HG03196 (cell line): Measurements from ENCODE around the gene WNT11.

Experiments
- ATAC-seq: cut with Tn5 transposase; IDR thresholded peaks from one replicate; pipeline ENCODE4 v1.9.1; 2021; ENCODE audit not compliant: unreplicated experiment

Gene WNT11

DNA sequence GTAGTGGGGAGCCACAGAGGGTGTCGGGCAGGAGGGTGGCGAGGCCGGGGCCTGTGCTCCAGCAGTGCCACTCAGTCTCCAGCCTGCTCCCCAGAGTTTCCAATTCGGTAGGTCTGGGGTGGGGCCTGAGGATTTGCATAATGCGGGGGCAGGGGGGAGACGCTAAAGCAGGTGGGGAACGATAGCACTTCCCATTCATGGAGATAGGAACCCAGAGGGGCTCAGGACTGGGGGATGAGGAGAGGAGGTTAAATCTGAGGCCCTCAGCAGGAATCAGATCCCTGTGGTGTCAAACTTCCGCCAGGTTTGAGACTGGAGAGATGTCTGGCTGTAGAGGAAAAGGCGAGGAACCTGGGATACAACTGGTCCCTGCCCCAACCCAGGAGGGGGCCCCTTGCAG, 29.8 kb downstream of the WNT11 start:
- no peak for ATAC-seq

- ATAC-seq = no peak
Observed at GRCh38 chr11:76175783-76176182, 30.5 kb downstream of the WNT11 start.

DNA sequence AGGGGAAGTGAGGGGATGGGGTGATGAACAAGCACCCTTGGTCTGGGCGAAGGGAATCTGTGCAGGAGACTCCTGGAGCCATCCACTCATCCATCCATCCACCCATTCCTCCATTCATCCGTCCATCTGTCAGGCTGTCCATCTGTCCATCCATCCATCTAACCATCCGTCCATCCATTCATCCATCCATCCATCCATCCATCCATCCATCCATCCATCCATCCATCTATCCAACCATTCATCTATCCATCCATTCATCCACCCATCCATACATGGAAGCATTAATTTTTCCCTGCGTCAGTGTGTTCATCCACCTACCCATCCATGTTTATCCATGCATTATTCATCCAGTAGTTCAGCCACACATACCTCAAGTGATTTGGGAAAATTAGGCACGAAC, 32.0 kb downstream of the WNT11 start:
- no peak for ATAC-seq

DNA sequence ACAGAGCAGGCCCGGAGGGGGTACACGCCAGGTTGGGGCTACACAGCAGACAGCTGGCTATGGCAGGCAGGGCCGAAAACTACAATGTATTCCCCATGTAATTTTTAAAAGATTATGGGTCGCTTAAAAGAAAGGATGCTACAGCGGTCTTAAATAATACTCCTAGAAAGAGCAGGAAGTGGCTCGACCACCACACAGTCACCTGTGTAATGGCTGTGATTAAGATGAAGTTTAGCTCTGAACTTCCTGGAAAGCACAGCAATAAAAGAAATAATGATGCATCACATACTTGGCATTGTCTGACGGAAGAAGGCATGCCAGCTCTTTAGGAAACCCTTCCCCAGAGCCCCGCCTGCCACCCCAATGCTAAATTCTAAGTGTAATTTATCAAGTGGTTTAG, 32.6 kb downstream of the WNT11 start:
- ATAC-seq = no peak

DNA sequence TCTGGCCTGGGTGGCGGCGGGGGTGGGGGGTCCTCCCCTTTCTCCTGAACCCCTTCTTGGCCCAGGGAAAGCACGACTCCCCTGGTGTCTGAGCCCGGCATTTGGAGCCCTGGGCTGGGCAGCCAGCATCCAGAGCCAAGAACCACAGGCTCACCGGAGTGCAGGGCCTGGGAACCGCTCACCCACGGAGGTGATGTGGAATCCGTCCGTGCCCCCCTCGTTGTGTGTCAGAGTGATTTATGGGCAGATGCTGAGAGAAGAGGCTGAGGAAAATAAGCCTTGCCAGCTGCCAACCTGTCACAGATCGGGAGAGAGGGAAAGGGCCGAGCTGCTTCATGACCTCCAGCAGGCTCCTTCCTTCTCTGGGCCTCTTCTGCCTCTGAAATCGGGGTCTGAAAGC, 33.7 kb downstream of the WNT11 start:
- no peak for ATAC-seq

DNA sequence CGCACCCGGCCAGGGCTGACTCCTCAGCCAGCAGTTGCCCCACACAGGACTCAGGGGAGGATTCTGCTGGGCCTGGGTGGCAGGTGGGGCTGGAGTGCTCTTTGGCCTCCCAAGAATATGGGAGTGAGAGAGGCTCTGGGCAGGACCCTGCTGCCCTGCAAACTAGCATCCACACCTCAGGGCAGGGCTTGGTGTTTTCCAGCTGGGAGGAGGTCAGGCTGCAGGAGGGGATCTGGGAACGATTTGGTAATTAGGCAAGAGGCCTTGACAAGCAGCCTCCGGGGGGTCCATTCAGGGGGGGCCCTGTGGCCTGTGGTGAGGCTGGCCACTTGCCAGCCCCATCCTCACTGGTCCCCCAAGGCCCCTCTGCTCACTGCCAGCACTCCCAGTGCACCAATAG, 35.8 kb downstream of the WNT11 start:
- no peak for ATAC-seq

- ATAC-seq = no peak
Observed at GRCh38 chr11:76169473-76169896, 36.8 kb downstream of the WNT11 start.

- no peak for ATAC-seq
Observed at GRCh38 chr11:76167590-76167989, 38.7 kb downstream of the WNT11 start.

GRCh38 chr11:76166314-76166713, 40.0 kb downstream of the WNT11 start:
- ATAC-seq = no peak

- ATAC-seq = no peak
Observed at GRCh38 chr11:76164861-76165751, 41.2 kb downstream of the WNT11 start.

DNA sequence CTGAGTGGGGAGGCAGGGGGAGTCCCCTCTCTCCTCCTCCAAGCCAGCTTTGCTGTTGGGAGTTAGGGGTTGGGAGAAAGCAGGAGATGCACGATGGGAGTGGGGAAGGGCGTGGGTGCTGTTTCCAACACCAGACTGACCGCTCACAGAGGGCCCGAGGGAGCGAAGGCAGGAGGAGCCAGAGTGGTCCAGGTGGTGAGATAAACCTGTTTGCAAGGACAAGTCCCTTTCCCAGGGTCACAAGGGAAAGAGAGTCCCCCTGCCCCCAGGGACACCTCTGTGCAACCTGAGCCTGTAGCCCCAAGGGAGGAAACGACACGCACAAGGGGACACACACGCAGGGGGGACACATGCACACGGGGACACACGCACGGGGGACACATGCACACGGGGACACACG, 42.2 kb downstream of the WNT11 start:
- ATAC-seq = no peak

DNA sequence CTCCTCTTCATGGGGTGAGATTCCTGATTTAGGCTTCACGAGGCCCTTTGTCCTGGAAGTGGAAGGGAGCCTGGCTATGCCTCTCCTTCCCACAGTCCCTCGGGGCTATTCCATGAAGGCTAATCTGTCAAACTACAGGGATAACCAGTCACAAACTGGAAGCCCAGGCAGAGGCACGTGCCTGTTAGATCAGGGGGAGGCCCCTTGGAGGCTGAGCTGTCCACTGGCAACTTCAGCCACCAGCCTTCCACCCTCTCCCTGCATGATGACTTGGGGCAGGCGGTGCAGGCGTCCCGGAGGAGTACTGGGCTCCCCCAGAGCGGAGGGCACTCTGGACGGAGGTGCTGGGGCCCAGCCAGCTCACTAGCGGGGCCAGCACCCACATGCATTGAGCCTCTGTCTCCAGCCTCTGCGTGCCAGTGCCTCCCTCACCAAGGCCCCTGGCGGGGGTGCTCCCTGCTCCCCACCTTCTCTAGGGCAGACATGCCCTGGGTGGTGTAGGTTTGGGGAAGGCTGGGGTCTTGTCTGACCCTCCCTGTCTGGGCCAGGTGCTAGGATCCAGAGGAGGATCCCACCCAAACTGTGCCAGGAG, 42.9 kb downstream of the WNT11 start:
- ATAC-seq = no peak

DNA sequence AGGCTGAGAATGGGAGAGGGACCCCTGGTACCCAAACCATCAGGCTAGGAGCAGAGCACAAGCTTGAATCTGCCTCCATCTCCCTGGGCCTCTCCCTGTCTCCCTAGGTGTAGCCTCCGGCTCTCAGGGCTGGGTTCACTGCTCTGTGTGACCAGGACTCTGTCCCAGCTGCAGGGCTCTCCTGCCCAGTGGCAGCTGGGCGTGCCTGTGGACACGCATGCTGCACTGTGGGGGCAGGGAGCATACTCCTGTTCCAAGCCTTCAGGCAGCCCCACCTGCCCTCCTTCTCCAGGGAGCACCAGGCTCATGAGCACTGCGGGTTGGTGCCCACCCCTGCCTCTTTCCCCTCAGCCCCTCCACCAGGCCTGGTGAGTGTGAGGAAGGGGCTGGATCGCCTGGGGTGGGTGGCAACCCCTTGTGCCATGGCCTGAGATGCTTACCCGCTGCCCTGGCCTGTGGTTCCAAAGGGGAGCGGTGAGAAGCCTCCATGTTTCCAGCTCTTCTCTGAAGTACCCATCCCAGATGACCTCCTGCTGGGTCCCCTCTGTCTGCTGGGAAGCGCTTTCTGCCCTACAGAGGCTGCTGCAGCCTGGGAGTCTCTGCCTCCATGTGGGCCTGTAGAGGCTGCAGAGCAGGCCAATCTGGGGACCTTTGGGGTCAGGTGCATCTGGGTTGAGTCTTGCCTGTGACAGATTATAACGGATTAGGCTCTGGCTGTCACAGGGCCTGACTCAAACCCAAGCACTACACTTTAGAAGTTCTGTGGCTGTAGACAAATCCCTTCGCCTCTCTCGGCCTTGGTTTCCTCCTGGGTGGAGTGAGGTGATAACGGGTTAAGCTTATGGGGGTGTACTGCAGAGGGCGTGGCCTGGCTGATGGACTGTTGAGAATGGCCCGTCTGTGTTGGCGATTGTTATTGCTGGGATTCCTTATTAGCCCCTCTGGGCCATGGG, 43.7 kb downstream of the WNT11 start:
- ATAC-seq = no peak

- ATAC-seq = no peak
Observed at GRCh38 chr11:76161261-76161961, 44.9 kb downstream of the WNT11 start.

DNA sequence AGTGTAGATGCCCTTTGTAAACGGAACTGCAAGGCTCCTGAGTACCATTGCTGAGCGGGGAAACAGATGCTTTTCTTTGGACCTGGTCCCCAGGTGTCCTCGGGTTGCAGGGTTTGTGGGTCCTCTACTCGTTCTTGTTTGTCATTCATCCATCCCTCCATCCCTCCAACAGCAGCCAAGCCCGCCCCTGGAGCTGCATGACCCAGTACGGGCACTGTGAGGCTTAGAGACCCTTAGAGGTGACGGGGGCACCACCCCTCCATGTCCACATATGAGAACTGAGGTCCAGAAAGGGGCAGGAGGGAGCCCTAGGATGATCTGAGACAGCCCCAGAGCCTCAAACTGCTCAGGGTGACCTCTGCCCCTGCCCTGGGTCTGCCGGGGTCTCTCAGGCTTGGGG, 45.4 kb downstream of the WNT11 start:
- no peak for ATAC-seq

DNA sequence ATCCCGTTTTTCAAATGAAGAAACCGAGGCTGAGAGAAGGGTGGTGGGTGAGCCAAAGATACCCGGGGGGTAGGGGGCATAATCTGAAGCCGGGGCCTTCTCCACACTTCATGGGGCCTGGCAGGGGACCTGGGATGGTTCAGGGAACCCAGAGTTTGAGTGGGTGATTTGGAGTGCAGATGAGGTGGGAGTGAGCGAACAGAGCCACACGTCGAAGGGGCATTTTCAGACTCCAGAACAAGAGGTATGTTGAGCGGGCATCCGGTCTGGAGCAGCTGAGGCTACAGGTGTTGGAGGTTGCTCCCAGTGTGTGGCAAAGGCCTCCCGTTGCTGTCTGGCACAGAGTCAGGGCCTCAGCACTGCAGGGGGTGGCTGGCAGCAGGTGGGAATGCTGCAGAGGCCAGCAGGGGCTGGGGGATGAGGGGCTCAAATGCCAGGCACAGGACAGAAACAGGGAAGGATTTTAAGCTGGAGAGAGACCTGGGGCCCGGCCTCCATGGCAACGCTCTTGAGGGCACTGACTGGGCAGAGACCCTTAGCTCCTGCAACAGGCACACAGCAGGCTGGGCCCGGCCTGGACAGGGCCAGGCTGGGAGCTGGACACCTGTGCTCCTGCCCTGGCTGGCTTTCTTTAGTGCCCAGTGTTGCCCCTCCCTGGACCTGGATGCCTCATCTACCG, 46.2 kb downstream of the WNT11 start:
- ATAC-seq = no peak

DNA sequence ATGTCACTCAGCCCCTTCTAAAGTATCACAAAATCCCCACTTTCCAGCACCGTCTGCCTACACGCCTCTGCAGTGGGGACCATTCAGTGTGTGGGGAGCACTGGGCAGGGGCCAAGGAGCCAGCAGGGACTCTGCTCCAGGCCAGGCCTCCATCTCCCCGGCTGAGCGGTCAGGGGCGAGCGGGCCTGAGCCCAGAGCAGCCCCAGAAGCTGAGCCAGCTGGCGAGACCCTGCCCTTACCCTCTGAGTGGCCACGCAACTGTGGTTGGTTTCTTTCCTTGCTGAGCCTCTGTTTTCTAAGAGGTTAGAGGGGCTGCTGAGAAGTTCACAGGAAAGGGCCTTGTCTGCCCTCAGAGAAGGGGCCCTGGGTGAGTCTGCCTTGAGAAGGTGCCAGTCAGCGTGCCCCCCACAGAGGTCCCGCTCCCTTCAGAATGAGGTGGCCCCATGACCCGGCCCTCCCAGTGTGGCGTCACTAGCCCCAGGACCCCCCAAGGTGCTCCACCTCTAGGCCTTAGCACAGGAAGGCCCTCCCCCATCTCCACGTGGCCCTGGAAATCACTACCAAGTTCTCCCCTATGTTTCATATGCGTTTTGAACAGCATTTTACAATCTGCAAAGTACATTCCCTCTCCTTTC, 46.9 kb downstream of the WNT11 start:
- no peak for ATAC-seq

GRCh38 chr11:76158394-76159302, 47.7 kb downstream of the WNT11 start:
- ATAC-seq = no peak

GRCh38 chr11:76157891-76158290, 48.4 kb downstream of the WNT11 start:
- ATAC-seq = no peak
